GM12864 (cell line): ENCODE measurements around the gene MBD5.

Source experiments
- DNase-seq: peaks from one replicate; pipeline ENCODE4 v3.0.0-alpha.2; 2011; ENCODE audit warnings: low read depth
- H3K4me3 ChIP-seq: 2 replicates; pipeline ENCODE4 v1.5.1; 2011; ENCODE audit warnings: mild to moderate bottlenecking, low read depth, low read length, control low read depth
- CTCF ChIP-seq: IDR thresholded peaks from 2 replicates; pipeline ENCODE4 v1.5.1; 2011; ENCODE audit warnings: low read depth, mild to moderate bottlenecking, moderate library complexity, low read length, control low read depth, inconsistent platforms; ENCODE audit errors: missing control alignments

Gene MBD5

GRCh38 chr2:148065936-148066335 is 45.0 kb downstream of the MBD5 start:
- H3K4me3 ChIP-seq, result no peak overlapping the region
- TF ChIP-seq CTCF, result no peak
- no peak for DNase-seq

GRCh38 chr2:148067801-148068200 is 46.9 kb downstream of the MBD5 start:
- H3K4me3 ChIP-seq, result no peak overlapping the region
- no peak for TF ChIP-seq CTCF
- no peak for DNase-seq

GRCh38 chr2:148071351-148071750 is 50.5 kb downstream of the MBD5 start:
- TF ChIP-seq CTCF, result no peak
- no peak overlapping the region for H3K4me3 ChIP-seq
- no peak for DNase-seq

GRCh38 chr2:148096012-148096411 is 75.1 kb downstream of the MBD5 start:
- no peak for DNase-seq
- no peak overlapping the region for H3K4me3 ChIP-seq
- TF ChIP-seq CTCF, result no peak

GRCh38 chr2:148102641-148103040 is 81.8 kb downstream of the MBD5 start:
- DNase-seq, result no peak
- TF ChIP-seq CTCF, result no peak
- H3K4me3 ChIP-seq, result no peak overlapping the region

GRCh38 chr2:148103946-148104345 is 83.1 kb downstream of the MBD5 start:
- no peak for TF ChIP-seq CTCF
- no peak for DNase-seq
- no peak overlapping the region for H3K4me3 ChIP-seq

- no peak for DNase-seq
- TF ChIP-seq CTCF, result no peak
- H3K4me3 ChIP-seq, result no peak overlapping the region
Measured at GRCh38 chr2:148106331-148106730, 85.4 kb downstream of the MBD5 start.
